K562 (cell line): ENCODE measurements around the gene CHURC1. TPM values are rescaled to one million over a fixed set of nuclear protein-coding genes. Genes with fewer than 3 reads are reported as not detected.

Source experiments
- ATAC-seq: fragments of 200-7000 bp; cut with Tn5 transposase; 3 replicates; pipeline ENCODE4 v1.9.1; 2020; ENCODE audit warnings: moderate library complexity
- BruUV-seq: library from RNA; stranded (reverse); fragments of 400-500 nt; replicated peaks from 2 replicates; lab custom pipeline; 2021; lab: Mats Ljungman, UMichigan
- CTCF ChIA-PET: fragments of 300-600 bp; formaldehyde crosslinking; extraction: SDS; loops from one replicate; lab custom pipeline; 2021; ENCODE audit warnings: low intra/inter-chr PET ratio; lab: Yijun Ruan, JAX
- POLR2A ChIA-PET: fragments of 300-600, 350-650 bp; sonication (Branson Sonifier 250); formaldehyde crosslinking; extraction: SDS; loops from one replicate; lab custom pipeline; 2021; ENCODE audit warnings: antibody characterized with exemption, inconsistent platforms; lab: Yijun Ruan, JAX
- DNase-seq, 4 experiments: peaks; one replicate each; pipeline versions ENCODE4 v3.0.0 to v3.0.0-alpha.2; 2011 to 2018; ENCODE audit warnings: low spot score in 3 of 4, mixed read lengths in 3 of 4; ENCODE audit errors: extremely low read depth in 1 of 4
- FAIRE-seq: peaks from 2 replicates; lab custom pipeline; 2011; peaks lifted over from hg19 to GRCh38; lab: Jason Lieb, UNC
- H2AFZ ChIP-seq: 2 replicates; pipeline ENCODE4 v1.6.0; 2011; ENCODE audit warnings: low read depth, low read length, control low read depth, inconsistent platforms
- H3K27ac ChIP-seq: fragments of 200-600 bp; 3 replicates; pipeline ENCODE4 v1.8.0; 2011; ENCODE audit warnings: low read depth, mild to moderate bottlenecking, control low read depth, inconsistent platforms, low read length, moderate library complexity, mixed read lengths; ENCODE audit errors: extremely low read depth
- H3K27me3 ChIP-seq, 2 experiments: fragments of 300-600 bp in 1 of 2; 2 replicates in 1 of 2; 3 replicates in 1 of 2; pipeline versions ENCODE4 v1.6.0 to v1.8.0; 2011; ENCODE audit warnings: inconsistent platforms in 2 of 2, low read length in 2 of 2, mild to moderate bottlenecking in 1 of 2, mixed read lengths in 1 of 2, moderate library complexity in 1 of 2; ENCODE audit not compliant: control insufficient read depth in 2 of 2, insufficient read depth in 2 of 2
- H3K36me3 ChIP-seq: fragments of 300-600 bp; 3 replicates; pipeline ENCODE4 v1.8.0; 2011; ENCODE audit warnings: mild to moderate bottlenecking, low read length, inconsistent platforms; ENCODE audit not compliant: control insufficient read depth, insufficient read depth
- H3K4me1 ChIP-seq, 2 experiments: fragments of 200-600 bp in 1 of 2; replicated peaks in 1 of 2; 2 replicates in 1 of 2; 3 replicates in 1 of 2; pipeline versions ENCODE4 v1.5.1 to v1.8.0; 2011; ENCODE audit warnings: inconsistent platforms in 2 of 2, low read length in 2 of 2, mild to moderate bottlenecking in 1 of 2, mixed read lengths in 1 of 2, moderate library complexity in 1 of 2; ENCODE audit not compliant: control insufficient read depth in 2 of 2, insufficient read depth in 2 of 2
- H3K4me2 ChIP-seq: 2 replicates; pipeline ENCODE4 v1.6.1; 2011; ENCODE audit warnings: low read length, control low read depth, inconsistent platforms, mixed read lengths; ENCODE audit not compliant: insufficient read depth
- H3K4me3 ChIP-seq: fragments of 200-600 bp; sonication (generic), shearing (Covaris generic); 2 replicates; pipeline ENCODE4 v1.5.1; 2016; ENCODE audit warnings: control low read depth, inconsistent platforms
- H3K79me2 ChIP-seq: fragments of 200-600 bp; 3 replicates; pipeline ENCODE4 v1.8.0; 2011; ENCODE audit warnings: low read length, inconsistent platforms; ENCODE audit not compliant: control insufficient read depth, insufficient read depth
- H3K9ac ChIP-seq, 2 experiments: 2 replicates each; pipeline versions ENCODE4 v1.6.0 to v1.6.1; 2011; ENCODE audit warnings: low read depth in 2 of 2, low read length in 2 of 2, control low read depth in 1 of 2, inconsistent platforms in 1 of 2, mild to moderate bottlenecking in 1 of 2, mixed read lengths in 1 of 2; ENCODE audit not compliant: insufficient read depth in 1 of 2
- H3K9me1 ChIP-seq: one replicate; pipeline ENCODE4 v1.6.0; 2011; ENCODE audit warnings: inconsistent platforms, mild to moderate bottlenecking, low read length, moderate library complexity; ENCODE audit not compliant: control insufficient read depth, insufficient read depth
- H3K9me3 ChIP-seq: replicated peaks from 2 replicates; pipeline ENCODE4 v1.5.1; 2011; ENCODE audit warnings: low read depth, low read length, inconsistent platforms; ENCODE audit not compliant: control insufficient read depth, insufficient read depth
- H4K20me1 ChIP-seq: replicated peaks from 2 replicates; pipeline ENCODE4 v1.6.1; 2011; ENCODE audit warnings: low read length, inconsistent platforms, mixed read lengths; ENCODE audit not compliant: control insufficient read depth, insufficient read depth
- IRF1 ChIP-seq: sonication (generic); formaldehyde crosslinking; IDR thresholded peaks from 2 replicates; pipeline ENCODE4 v1.8.0; 2022; ENCODE audit warnings: missing genetic modification reagents, mild to moderate bottlenecking, borderline replicate concordance
- PREB ChIP-seq: sonication (generic); formaldehyde crosslinking; IDR thresholded peaks from 2 replicates; pipeline ENCODE4 v1.8.1; 2023; ENCODE audit warnings: mild to moderate bottlenecking, missing genetic modification reagents
- SAFB ChIP-seq: fragments of 200-400 bp; formaldehyde crosslinking; IDR thresholded peaks from 2 replicates; pipeline ENCODE4 v1.6.1; 2017; ENCODE audit warnings: low read depth, low read length, borderline replicate concordance
- SETDB1 ChIP-seq: IDR thresholded peaks from one replicate; pipeline ENCODE4 v1.6.1; 2012; ENCODE audit warnings: low read length, control low read depth, inconsistent platforms
- SMARCB1 ChIP-seq: IDR thresholded peaks from 2 replicates; pipeline ENCODE4 v1.6.1; 2011; ENCODE audit warnings: improper control_type of control experiment, low read depth; ENCODE audit not compliant: insufficient read length
- WGBS: fragments of 100-300 bp; shearing (Covaris generic); methylation state at CpG from one replicate; pipeline ENCODE4 v1.1.6; 2016; ENCODE audit warnings: low coverage, mixed read lengths; ENCODE audit not compliant: insufficient coverage; ENCODE audit errors: missing lambda C conversion rate; 5-methylcytosine and 5-hydroxymethylcytosine counted together
- in situ Hi-C: fragments of 300-500 bp; cut with MboI; formaldehyde crosslinking; loops from 4 replicates; pipeline ENCODE4 v1.15.0; 2018; ENCODE audit warnings: inconsistent platforms, mixed read lengths
- intact Hi-C: fragments of 100-400 bp; cut with micrococcal nuclease; formaldehyde crosslinking; loops from 2 replicates; pipeline ENCODE4 v1.14.2; 2022
- polyA plus RNA-seq, 8 experiments: library from polyadenylated mRNA; depleted of rRNA in 4 of 8; stranded (reverse) in 5 of 8; unstranded in 3 of 8; fragments of >200 nt; fragmentation: Nextera tagmentation in 2 of 8; fragmentation: Illumina TruSeq in 1 of 8; extraction: Ambion mirVana in 2 of 8; extraction: Trizol in 1 of 8; gene quantifications; 2 replicates each; pipeline versions ENCODE4 v1.2.1 to v1.2.3, GENCODE V29; 2011 to 2014; ENCODE audit warnings: inconsistent platforms in 1 of 8, missing spikeins in 1 of 8
- total RNA-seq, 7 experiments: library from RNA; depleted of rRNA in 6 of 7; stranded (reverse); fragments of >200 nt in 6 of 7; fragmentation: Illumina TruSeq in 2 of 7; extraction: Trizol in 2 of 7; gene quantifications; 2 replicates each; pipeline versions ENCODE4 v1.2.1 to v1.2.3, GENCODE V29; 2011 to 2021; ENCODE audit warnings: low replicate concordance in 1 of 7

Gene CHURC1
- total and polyA plus RNA-seq, 9 of the 15 experiments (the other 6 are each of a cell fraction or from before 2014, with no cell fraction given), result 27.3 to 239 (median 45.6) TPM

- CTCF ChIA-PET, result no interaction called here
- in situ Hi-C loops, result no loop called here
- POLR2A ChIA-PET, result interaction anchor here (0.8 to 1.5 kb wide), 2 partner anchors 15 to 398 kb away, joined by 3 read pairs; no protein-coding TSS in a partner anchor
Measured at GRCh38 chr14:64950889-64951288, 36.6 kb downstream of the CHURC1 start.

More at GRCh38 chr14:64950889-64951288, 36.6 kb downstream of the CHURC1 start:
- no TSS peak for BruUV-seq
- intact Hi-C loops, result no loop called here
- no peaks in the 10 kb centered on the region for H3K9me1 ChIP-seq
- H3K9me3 ChIP-seq, result no peaks in the 10 kb centered on the region
- no peak for TF ChIP-seq PREB (CRISPR knock-in tag)
- no peak for TF ChIP-seq IRF1
- no peak for TF ChIP-seq SMARCB1
- TF ChIP-seq SAFB, result no peak
- no peak for TF ChIP-seq SETDB1
- ATAC-seq (no peak), FAIRE-seq (no peak), DNase-seq (no peak)
- WGBS, result 66% methylated on average over 7 of the region's 8 CpGs
- no peak overlapping the region for H3K4me2 ChIP-seq
- H3K79me2 ChIP-seq, result no peaks in the 10 kb centered on the region
- H3K27ac ChIP-seq, result no peak overlapping the region
- no peak overlapping the region for H3K4me3 ChIP-seq
- H4K20me1 ChIP-seq, result no peaks in the 10 kb centered on the region
- no peak overlapping the region for H3K9ac ChIP-seq
- H3K4me1 ChIP-seq, result peaks cover 0 to 3% of the 10 kb centered on the region in 2 experiments; a peak in 3 of 5 replicates
- H3K27me3 ChIP-seq, result no peaks in the 10 kb centered on the region
- H3K36me3 ChIP-seq, result no peaks in the 10 kb centered on the region
- H2AFZ ChIP-seq, result no peak overlapping the region
